A549 (cell line): ENCODE measurements around the gene LRRC7. TPM values are rescaled to one million over a fixed set of nuclear protein-coding genes. Genes with fewer than 3 reads are reported as not detected.

ENCODE experiments used
- ATAC-seq, 2 experiments: fragments of 200-7000 bp in 1 of 2; fragments of >200 bp in 1 of 2; cut with Nextera tagmentation in 1 of 2; cut with Tn5 transposase in 1 of 2; 3 replicates each; pipeline versions ENCODE4 v1.8.0 to v1.9.1; 2018 to 2020; ENCODE audit warnings: mild to moderate bottlenecking in 1 of 2, moderate library complexity in 1 of 2
- CTCF ChIA-PET: fragments of 300-600 bp; sonication (Branson Sonifier 250); formaldehyde crosslinking; extraction: SDS; loops from one replicate; lab custom pipeline; 2021; ENCODE audit warnings: antibody characterized with exemption, inconsistent platforms; lab: Yijun Ruan, JAX
- POLR2A ChIA-PET: fragments of 350-600 bp; formaldehyde crosslinking; extraction: SDS; loops from one replicate; lab custom pipeline; 2021; ENCODE audit warnings: antibody characterized with exemption, inconsistent platforms; lab: Yijun Ruan, JAX
- DNase-seq, 2 experiments: peaks; one replicate each; pipeline versions ENCODE4 v3.0.0 to v3.0.0-alpha.2; 2011 to 2016; ENCODE audit warnings: low read depth in 1 of 2, low spot score in 1 of 2
- FAIRE-seq: peaks from 2 replicates; lab custom pipeline; 2011; peaks lifted over from hg19 to GRCh38; lab: Jason Lieb, UNC
- H3K27ac ChIP-seq, 2 experiments: fragments of >200 bp; sonication (Bioruptor Twin); formaldehyde crosslinking; 3 replicates each; pipeline ENCODE4 v1.5.1; 2016 to 2017
- H3K4me1 ChIP-seq: fragments of >200 bp; sonication (Bioruptor Twin); formaldehyde crosslinking; 3 replicates; pipeline ENCODE4 v1.6.1; 2016
- H3K4me2 ChIP-seq: fragments of >200 bp; sonication (Bioruptor Twin); formaldehyde crosslinking; 3 replicates; pipeline ENCODE4 v1.6.1; 2016
- H3K4me3 ChIP-seq: fragments of >200 bp; sonication (Bioruptor Twin); formaldehyde crosslinking; 3 replicates; pipeline ENCODE4 v1.5.1; 2016
- H3K9me3 ChIP-seq: fragments of >200 bp; sonication (Bioruptor Twin); formaldehyde crosslinking; 3 replicates; pipeline ENCODE4 v1.6.1; 2016
- ATOH8 ChIP-seq: fragments of 250-450 bp; sonication (Bioruptor Pico); IDR thresholded peaks from 2 replicates; pipeline ENCODE4 v1.5.0; 2020; ENCODE audit warnings: low read depth, mild to moderate bottlenecking, moderate library complexity
- BHLHE40 ChIP-seq: IDR thresholded peaks from 2 replicates; pipeline ENCODE4 v1.6.1; 2012; ENCODE audit warnings: low read depth, low read length, inconsistent platforms
- CEBPB ChIP-seq, 2 experiments: fragments of >200 bp in 1 of 2; sonication (Bioruptor Twin) in 1 of 2; formaldehyde crosslinking in 1 of 2; IDR thresholded peaks; 2 replicates each; pipeline ENCODE4 v1.6.1; 2012 to 2016
- E2F6 ChIP-seq: IDR thresholded peaks from 2 replicates; pipeline ENCODE4 v1.6.1; 2012; ENCODE audit warnings: low read depth, borderline replicate concordance
- EHMT2 ChIP-seq: fragments of 200-600 bp; sonication (generic); IDR thresholded peaks from 2 replicates; pipeline ENCODE4 v1.6.1; 2016; ENCODE audit warnings: antibody characterized with exemption, low read depth, mild to moderate bottlenecking, moderate library complexity
- ELK1 ChIP-seq: fragments of 150-350 bp; IDR thresholded peaks from 2 replicates; pipeline ENCODE4 v1.6.1; 2014; ENCODE audit warnings: low read depth, mild to moderate bottlenecking, low read length
- ESRRA ChIP-seq: fragments of 150-350 bp; IDR thresholded peaks from 2 replicates; pipeline ENCODE4 v1.6.1; 2014; ENCODE audit warnings: mild to moderate bottlenecking, low read length, borderline replicate concordance
- FOSB ChIP-seq: fragments of 250-450 bp; sonication (Bioruptor Pico); IDR thresholded peaks from 2 replicates; pipeline ENCODE4 v1.5.0; 2020; ENCODE audit warnings: mild to moderate bottlenecking, moderate library complexity
- FOSL2 ChIP-seq, 2 experiments: fragments of 450-650 bp in 1 of 2; fragments of >200 bp in 1 of 2; sonication (Bioruptor Twin) in 1 of 2; formaldehyde crosslinking; IDR thresholded peaks; 2 replicates each; pipeline versions ENCODE4 v1.5.0 to v1.6.1; 2016 to 2020; ENCODE audit warnings: mild to moderate bottlenecking in 1 of 2, moderate library complexity in 1 of 2
- GATA3 ChIP-seq: IDR thresholded peaks from 2 replicates; pipeline ENCODE4 v1.6.1; 2012; ENCODE audit warnings: borderline replicate concordance
- HDAC2 ChIP-seq: fragments of 200-600 bp; sonication (generic); IDR thresholded peaks from 2 replicates; pipeline ENCODE4 v1.6.1; 2016
- HMGXB4 ChIP-seq: fragments of 250-450 bp; sonication (Bioruptor Pico); IDR thresholded peaks from 2 replicates; pipeline ENCODE4 v1.5.0; 2021; ENCODE audit warnings: mild to moderate bottlenecking, moderate library complexity, borderline replicate concordance
- HOXB13 ChIP-seq: fragments of 250-450 bp; sonication (Bioruptor Pico); IDR thresholded peaks from 2 replicates; pipeline ENCODE4 v1.5.0; 2020; ENCODE audit warnings: low read depth, mild to moderate bottlenecking, moderate library complexity
- JUNB ChIP-seq: fragments of >200 bp; sonication (Bioruptor Twin); formaldehyde crosslinking; IDR thresholded peaks from 2 replicates; pipeline ENCODE4 v1.6.1; 2016
- KDM5A ChIP-seq: fragments of 200-600 bp; sonication (generic); IDR thresholded peaks from 2 replicates; pipeline ENCODE4 v1.6.1; 2016; ENCODE audit warnings: antibody characterized with exemption, mild to moderate bottlenecking
- MAFK ChIP-seq: fragments of 450-650 bp; IDR thresholded peaks from 2 replicates; pipeline ENCODE4 v1.6.1; 2014; ENCODE audit not compliant: partially characterized antibody
- MAZ ChIP-seq: fragments of 150-350 bp; IDR thresholded peaks from 2 replicates; pipeline ENCODE4 v1.6.1; 2014; ENCODE audit warnings: antibody characterized with exemption, low read depth, low read length, borderline replicate concordance
- MYC ChIP-seq: IDR thresholded peaks from 2 replicates; pipeline ENCODE4 v1.6.1; 2012; ENCODE audit warnings: mild to moderate bottlenecking, inconsistent platforms, low read length, improper control_type of control experiment, borderline replicate concordance
- NR3C1 ChIP-seq: fragments of >200 bp; sonication (Bioruptor Twin); formaldehyde crosslinking; IDR thresholded peaks from 3 replicates; pipeline ENCODE4 v1.6.1; 2017
- PHF8 ChIP-seq: fragments of 200-600 bp; sonication (generic); IDR thresholded peaks from 2 replicates; pipeline ENCODE4 v1.6.1; 2016; ENCODE audit warnings: low read depth, mild to moderate bottlenecking, antibody characterized with exemption, moderate library complexity, borderline replicate concordance
- RCOR1 ChIP-seq: fragments of 150-350 bp; IDR thresholded peaks from 2 replicates; pipeline ENCODE4 v1.6.1; 2014; ENCODE audit warnings: antibody characterized with exemption, low read length, low read depth
- RFX5 ChIP-seq: fragments of 450-650 bp; IDR thresholded peaks from 2 replicates; pipeline ENCODE4 v1.7.1; 2014; ENCODE audit warnings: antibody characterized with exemption, mild to moderate bottlenecking, moderate library complexity
- RNF2 ChIP-seq: fragments of 200-600 bp; sonication (generic); IDR thresholded peaks from 2 replicates; pipeline ENCODE4 v1.6.1; 2016; ENCODE audit warnings: low read depth, mild to moderate bottlenecking, antibody characterized with exemption, moderate library complexity, borderline replicate concordance
- SREBF2 ChIP-seq: fragments of 450-650 bp; IDR thresholded peaks from 2 replicates; pipeline ENCODE4 v1.6.1; 2014; ENCODE audit warnings: mild to moderate bottlenecking, moderate library complexity
- WGBS: methylation state at CpG from one replicate; pipeline ENCODE4 v1.1.6; 2017; ENCODE audit errors: missing lambda C conversion rate; 5-methylcytosine and 5-hydroxymethylcytosine counted together
- polyA plus RNA-seq, 4 experiments: library from polyadenylated mRNA; depleted of rRNA in 3 of 4; stranded (reverse); fragments of >200 nt; fragmentation: RNase III in 1 of 4; extraction: RNeasy Plus Mini Kit Qiagen cat#74134 plus additional on column Dnase treatment in 1 of 4; gene quantifications; 2 replicates in 3 of 4; 3 replicates in 1 of 4; pipeline ENCODE4 v1.2.3, GENCODE V29; 2011 to 2017

The LRRC7 gene
- polyA plus RNA-seq, 2 of the 4 experiments (the other 2 are of a cell fraction), result not detected

- 19% methylated on average over 6 of the region's 6 CpGs for WGBS
Measured at GRCh38 chr1:69592341-69592740, 24.6 kb downstream of the LRRC7 start.

GRCh38 chr1:69595486-69595885, 27.8 kb downstream of the LRRC7 start:
- FAIRE-seq, result no peak
- Histone ChIP-seq H3K4me2 (no peak overlapping the region), H3K27ac (no peak overlapping the region), H3K9me3 (no peaks in the 10 kb centered on the region), H3K4me3 (no peak overlapping the region), H3K4me1 (no peaks in the 10 kb centered on the region)
- WGBS, result 7% methylated on average over 2 of the region's 2 CpGs
- TF ChIP-seq EHMT2 (no peak), FOSB (CRISPR knock-in tag) (no peak), HDAC2 (no peak), JUNB (no peak), NR3C1 (no peak), ESRRA (no peak), MYC (no peak), ATOH8 (no peak), MAZ (no peak), MAFK (no peak), SREBF2 (no peak), KDM5A (no peak)
- ATAC-seq, result no peak
- CTCF ChIA-PET, result no interaction called here
- DNase-seq, result no peak
- POLR2A ChIA-PET, result no interaction called here

More at GRCh38 chr1:69592341-69592740, 24.6 kb downstream of the LRRC7 start:
- Histone ChIP-seq H3K27ac (no peak overlapping the region), H3K4me2 (no peak overlapping the region), H3K4me1 (no peaks in the 10 kb centered on the region), H3K9me3 (no peaks in the 10 kb centered on the region), H3K4me3 (no peak overlapping the region)
- POLR2A ChIA-PET, result no interaction called here
- ATAC-seq (no peak), FAIRE-seq (no peak), DNase-seq (no peak)
- CTCF ChIA-PET, result no interaction called here
- no peak for TF ChIP-seq JUNB
- no peak for TF ChIP-seq BHLHE40
- TF ChIP-seq ELK1, result no peak
- no peak for TF ChIP-seq GATA3
- no peak for TF ChIP-seq E2F6
- TF ChIP-seq HMGXB4 (CRISPR knock-in tag), result no peak

- no peak for FAIRE-seq
- H3K27ac ChIP-seq, result no peak overlapping the region
Measured at GRCh38 chr1:69611316-69611715, 43.6 kb downstream of the LRRC7 start.

More at GRCh38 chr1:69611316-69611715, 43.6 kb downstream of the LRRC7 start:
- no peak for ATAC-seq
- H3K4me3 ChIP-seq, result no peak overlapping the region
- no peak for TF ChIP-seq RNF2
- no peak for TF ChIP-seq RCOR1
- no peak for TF ChIP-seq RFX5
- TF ChIP-seq MAFK, result no peak
- no peak for TF ChIP-seq HOXB13
- no peak for TF ChIP-seq FOSL2 (IDR thresholded peaks at IDR 0.05)
- TF ChIP-seq FOSL2 (CRISPR knock-in tag; IDR thresholded peaks at IDR 0.05), result no peak
- no peak for TF ChIP-seq PHF8
- TF ChIP-seq CEBPB (IDR thresholded peaks at IDR 0.05), result no peak
- TF ChIP-seq FOSB (CRISPR knock-in tag), result no peak
- no peak for TF ChIP-seq KDM5A
- no peak for TF ChIP-seq ESRRA
- TF ChIP-seq, all 56 proteins: peak for 0
- ChIA-PET POLR2A (no interaction called here), CTCF (no interaction called here)
- no peaks in the 10 kb centered on the region for H3K4me1 ChIP-seq
- H3K9me3 ChIP-seq, result no peaks in the 10 kb centered on the region
- DNase-seq, result no peak
- H3K4me2 ChIP-seq, result no peak overlapping the region
- 1% methylated on average over 3 of the region's 3 CpGs for WGBS
